Progenitor cell of endocrine pancreas (in vitro differentiated cells): ENCODE measurements around the gene NLRP4. TPM values are rescaled to one million over a fixed set of nuclear protein-coding genes. Genes with fewer than 3 reads are reported as not detected.

Experiments
- total RNA-seq: library from RNA; stranded (reverse); gene quantifications from 2 replicates; pipeline ENCODE4 v1.2.1, GENCODE V29; 2021

Gene NLRP4
- total RNA-seq, 1 donor from 2014 or later: not detected

Other genes with a start within 250 kb of the NLRP4 start
- gene FIZ1, start 237.0 kb upstream of the NLRP4 start, total RNA-seq: 35.5 and 39.0 TPM in 2 replicates
- gene ZNF524, start 236.3 kb upstream of the NLRP4 start, total RNA-seq: 7.9 and 8.5 TPM in 2 replicates
- gene ZNF865, start 230.9 kb upstream of the NLRP4 start, total RNA-seq: 19.0 and 19.9 TPM in 2 replicates
- gene ZNF784, start 212.0 kb upstream of the NLRP4 start, total RNA-seq: 14.6 and 15.3 TPM in 2 replicates
- gene ZNF580, start 195.5 kb upstream of the NLRP4 start, total RNA-seq: 45.9 and 46.2 TPM in 2 replicates
- 38.8 and 40.1 TPM in 2 replicates for gene ZNF581, start 192.9 kb upstream of the NLRP4 start, total RNA-seq
- 23.0 and 23.9 TPM in 2 replicates for gene CCDC106, start 188.3 kb upstream of the NLRP4 start, total RNA-seq
- gene U2AF2, start 181.5 kb upstream of the NLRP4 start, total RNA-seq: 275 and 281 TPM in 2 replicates
- gene EPN1, start 161.3 kb upstream of the NLRP4 start, total RNA-seq: 115 and 118 TPM in 2 replicates
- gene NLRP9, start 98.1 kb upstream of the NLRP4 start, total RNA-seq: not detected in 2 replicates
- not detected in 2 replicates for gene RFPL4A, start 77.4 kb upstream of the NLRP4 start, total RNA-seq
- gene RFPL4AL1, start 67.4 kb upstream of the NLRP4 start, total RNA-seq: not detected in 2 replicates
- not detected in 2 replicates for gene NLRP11, start 4.5 kb upstream of the NLRP4 start, total RNA-seq
- not detected in 2 replicates for gene NLRP13, start 95.8 kb downstream of the NLRP4 start, total RNA-seq
- gene NLRP8, start 111.3 kb downstream of the NLRP4 start, total RNA-seq: not detected in 2 replicates
- gene NLRP5, start 150.2 kb downstream of the NLRP4 start, total RNA-seq: not detected in 2 replicates